Measurements from ENCODE around the gene ELMOD2.
A peak's percentile ranks its signal among the peaks of the same experiment; 100 is the strongest.
"Not testable (repeated sequence)": the region's sequence is repeated elsewhere in the genome, so short reads cannot be mapped to it uniquely, and the experiment has no call there.

ELMOD2 gene

DNA sequence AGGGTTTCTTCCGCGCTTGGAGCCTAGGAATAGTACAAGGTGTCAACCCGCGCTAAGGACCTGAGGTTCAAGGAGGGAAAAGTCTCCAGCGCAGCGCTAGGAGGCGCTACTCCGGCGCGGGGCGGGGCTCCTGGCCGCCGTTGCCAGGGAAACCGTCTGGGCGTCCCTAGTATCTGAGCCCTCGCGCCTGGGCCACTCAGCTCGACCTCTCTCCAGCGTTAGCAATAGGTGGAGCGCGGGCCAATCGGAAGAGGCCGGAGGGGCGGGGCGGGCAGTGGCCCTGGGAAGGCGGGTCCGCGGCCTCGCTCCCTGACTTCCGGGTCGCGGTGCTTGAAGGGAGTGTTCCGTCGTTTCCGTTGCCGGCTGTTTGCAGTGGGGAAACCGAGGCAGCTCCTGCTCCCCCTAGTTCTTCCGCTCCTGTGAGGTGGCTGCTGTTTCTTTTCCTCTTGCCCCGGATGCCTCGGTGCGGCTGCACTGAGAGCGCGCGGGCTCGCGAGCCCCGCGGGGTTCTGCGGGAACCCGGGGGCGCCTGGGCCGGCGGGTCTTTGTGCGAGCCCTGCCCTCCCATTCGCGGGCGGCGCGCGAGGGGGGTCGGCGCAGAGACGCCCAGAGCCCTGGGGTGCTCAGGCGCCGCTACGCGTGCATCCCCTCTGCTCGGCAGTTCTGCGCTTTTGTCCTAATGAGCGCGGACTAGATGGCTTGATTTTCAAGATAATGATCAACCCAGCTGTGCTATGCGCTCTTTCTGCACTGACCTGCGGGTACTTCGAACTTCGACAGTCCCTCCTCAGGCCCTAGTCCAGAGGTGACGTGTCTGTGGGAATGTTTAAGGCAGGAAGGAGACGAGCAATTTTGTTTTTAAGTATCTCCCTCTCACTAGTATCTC is at the start of gene ELMOD2:
Gene ELMOD2 (plus strand): TSS at position 312 of the 886 bp plus-strand sequence. CDS start 1,261 bp downstream, outside the sequence.
- Mint-ChIP-seq H3K36me3 (ENCODE audit: low read depth) (peaks cover 29% of the 10 kb centered on the region), H3K4me1 (ENCODE audit: low read depth) (peaks cover 20% of the 10 kb centered on the region), H3K27me3 (no peaks in the 10 kb centered on the region), H3K9me3 (no peaks in the 10 kb centered on the region), H3K4me3 (peak within 1 kb of the TSS; percentile 89), H3K27ac (peak within 1 kb of the TSS; percentile 92)
- DNase-seq, result peak; percentile 97

DNA sequence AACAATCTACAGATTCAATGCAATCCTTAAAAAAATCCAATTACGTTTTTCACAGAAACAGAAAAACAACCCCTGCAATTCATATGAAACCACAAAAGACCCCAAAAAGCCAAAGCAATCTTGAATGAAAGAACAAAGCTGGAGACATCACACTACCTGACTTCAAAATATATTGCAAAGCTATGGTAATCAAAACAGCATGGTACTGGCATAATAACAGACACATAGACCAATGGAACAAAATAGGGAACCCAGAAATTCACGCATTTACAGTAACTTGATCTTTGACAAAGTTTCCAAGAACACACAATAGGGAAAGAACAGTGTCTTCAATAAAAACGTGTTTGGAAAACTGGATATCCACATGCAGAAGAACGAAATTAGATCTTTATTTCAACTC is 40.5 kb upstream of the ELMOD2 start:
- peaks cover 10% of the 10 kb centered on the region for H3K9me3 Mint-ChIP-seq
- no peak overlapping the region for H3K27ac Mint-ChIP-seq
- DNase-seq, result no peak
- H3K27me3 Mint-ChIP-seq, result peaks cover 10% of the 10 kb centered on the region
- H3K4me3 Mint-ChIP-seq, result no peak overlapping the region
- no peaks in the 10 kb centered on the region for H3K4me1 Mint-ChIP-seq (ENCODE audit: low read depth)
- H3K36me3 Mint-ChIP-seq (ENCODE audit: low read depth), result no peaks in the 10 kb centered on the region

DNA sequence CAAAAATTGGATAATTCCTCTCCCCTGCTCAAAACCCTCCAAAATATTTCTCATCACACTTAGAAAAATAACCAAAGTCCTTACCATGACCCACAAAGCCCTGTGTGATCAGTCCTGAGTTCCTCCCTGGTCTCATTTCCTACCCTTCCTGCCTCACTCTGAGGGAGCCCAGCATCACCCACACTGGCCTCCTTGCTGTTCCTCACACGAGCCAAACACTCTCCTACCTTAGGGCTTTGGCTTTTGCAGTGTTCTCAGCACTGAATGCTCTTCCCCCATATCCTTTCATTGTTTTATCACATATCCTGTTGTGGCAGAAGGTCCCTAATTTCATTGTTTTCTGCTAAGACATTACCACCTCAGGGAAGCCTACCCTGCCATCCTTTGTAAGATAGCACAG is 38.0 kb upstream of the ELMOD2 start:
- no peaks in the 10 kb centered on the region for H3K36me3 Mint-ChIP-seq (ENCODE audit: low read depth)
- H3K27ac Mint-ChIP-seq, result no peak overlapping the region
- peaks cover 10% of the 10 kb centered on the region for H3K27me3 Mint-ChIP-seq
- no peak for DNase-seq
- H3K4me1 Mint-ChIP-seq (ENCODE audit: low read depth), result no peaks in the 10 kb centered on the region
- H3K4me3 Mint-ChIP-seq, result no peak overlapping the region
- H3K9me3 Mint-ChIP-seq, result peaks cover 10% of the 10 kb centered on the region

DNA sequence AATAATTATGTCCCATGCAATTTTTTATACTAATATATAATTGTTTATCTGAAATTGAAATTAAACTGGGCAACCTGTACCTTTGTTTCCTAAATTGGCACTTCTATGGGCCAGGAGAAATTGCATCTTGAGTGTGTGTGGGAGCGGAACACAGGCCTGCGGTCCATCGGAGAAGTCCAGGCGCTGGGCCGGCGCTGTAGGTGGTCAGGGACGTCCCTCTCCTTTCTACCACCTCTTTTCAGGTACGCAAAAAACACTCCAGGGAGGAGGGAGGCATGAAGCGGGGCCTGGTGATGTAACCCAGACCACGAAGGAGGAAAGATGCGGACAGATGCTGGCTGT is 26.6 kb upstream of the ELMOD2 start:
- H3K4me1 Mint-ChIP-seq (ENCODE audit: low read depth), result peaks cover 8% of the 10 kb centered on the region
- DNase-seq, result no peak
- peaks cover 67% of the 10 kb centered on the region for H3K27me3 Mint-ChIP-seq
- H3K27ac Mint-ChIP-seq, result no peak overlapping the region
- peak overlapping the region; percentile 30 for H3K4me3 Mint-ChIP-seq
- no peaks in the 10 kb centered on the region for H3K36me3 Mint-ChIP-seq (ENCODE audit: low read depth)
- H3K9me3 Mint-ChIP-seq, result no peaks in the 10 kb centered on the region

- H3K27ac Mint-ChIP-seq, result no peak within 1 kb of the TSS
- H3K4me1 Mint-ChIP-seq (ENCODE audit: low read depth), result peaks cover 8% of the 10 kb centered on the region
- no peaks in the 10 kb centered on the region for H3K9me3 Mint-ChIP-seq
- DNase-seq, result peak; percentile 33
- H3K27me3 Mint-ChIP-seq, result peaks cover 72% of the 10 kb centered on the region
- H3K4me3 Mint-ChIP-seq, result peak within 1 kb of the TSS; percentile 46
- no peaks in the 10 kb centered on the region for H3K36me3 Mint-ChIP-seq (ENCODE audit: low read depth)
Measured at GRCh38 chr4:140497747-140498636, 26.0 kb upstream of the ELMOD2 start, which contains the start of gene MGAT4D. MGAT4D (minus strand) TSS chr4:140498293; CDS start chr4:140498222, 71 bp downstream.

DNA sequence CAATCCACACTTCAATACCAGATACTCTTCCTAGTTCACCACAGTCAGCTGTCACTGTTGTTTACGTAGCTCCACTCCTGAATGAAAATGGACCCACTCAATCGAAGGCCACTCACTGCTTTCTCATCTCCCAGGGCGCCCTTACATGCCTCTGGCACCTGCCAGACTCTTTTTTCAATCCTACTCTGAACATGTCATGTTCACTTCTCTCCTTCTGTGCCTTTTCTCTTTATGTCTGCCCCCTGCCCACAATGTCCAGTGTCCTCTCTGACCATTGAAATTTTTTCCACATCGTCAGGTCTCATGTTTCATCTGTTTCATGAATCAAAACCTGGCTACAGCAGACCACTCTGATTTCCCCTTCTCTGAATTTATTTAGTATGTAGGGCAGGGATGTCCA is 24.6 kb upstream of the ELMOD2 start:
- Mint-ChIP-seq H3K36me3 (ENCODE audit: low read depth) (no peaks in the 10 kb centered on the region), H3K27ac (no peak overlapping the region), H3K4me1 (ENCODE audit: low read depth) (peaks cover 8% of the 10 kb centered on the region), H3K4me3 (no peak overlapping the region), H3K9me3 (no peaks in the 10 kb centered on the region), H3K27me3 (peaks cover 77% of the 10 kb centered on the region)
- DNase-seq, result no peak

DNA sequence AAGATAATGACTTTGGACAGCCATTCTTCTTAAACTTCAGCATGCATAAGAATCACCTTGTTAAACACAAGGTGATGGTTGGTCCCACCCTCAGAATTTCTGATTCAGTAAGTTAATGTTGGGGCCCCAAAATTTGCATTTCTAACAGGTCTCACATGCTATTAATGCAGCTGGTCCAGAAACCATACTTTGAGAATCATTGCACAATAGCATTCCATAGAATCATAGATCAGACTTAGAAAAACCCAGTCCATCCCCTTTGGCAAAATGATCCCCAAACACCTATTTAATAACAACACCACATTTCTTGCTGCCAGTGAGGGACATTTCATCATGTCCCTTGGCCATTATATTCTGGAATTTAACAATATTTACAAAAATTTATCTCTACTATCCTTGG is 19.7 kb upstream of the ELMOD2 start:
- H3K27me3 Mint-ChIP-seq, result peaks cover 83% of the 10 kb centered on the region
- no peaks in the 10 kb centered on the region for H3K36me3 Mint-ChIP-seq (ENCODE audit: low read depth)
- DNase-seq, result no peak

DNA sequence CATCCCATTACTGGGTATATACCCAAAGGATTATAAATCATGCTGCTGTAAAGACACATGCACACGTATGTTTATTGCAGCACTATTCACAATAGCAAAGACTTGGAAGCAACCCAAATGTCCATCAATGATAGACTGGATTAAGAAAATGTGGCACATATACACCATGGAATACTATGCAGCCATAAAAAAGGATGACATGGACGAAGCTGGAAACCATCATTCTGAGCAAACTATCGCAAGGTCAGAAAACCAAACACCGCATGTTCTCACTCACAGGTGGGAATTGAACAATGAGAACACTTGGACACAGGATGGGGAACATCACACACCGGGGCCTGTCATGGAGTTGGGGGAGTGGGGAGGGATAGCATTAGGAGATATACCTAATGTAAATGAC is 10.2 kb upstream of the ELMOD2 start:
- not testable (repeated sequence) for H3K4me1 Mint-ChIP-seq (ENCODE audit: low read depth); H3K4me3 Mint-ChIP-seq; DNase-seq; H3K9me3 Mint-ChIP-seq; H3K36me3 Mint-ChIP-seq (ENCODE audit: low read depth); H3K27ac Mint-ChIP-seq
- H3K27me3 Mint-ChIP-seq, result peaks cover 41% of the 10 kb centered on the region

More for the DNA sequence above, 19.7 kb upstream of the ELMOD2 start:
- H3K27ac Mint-ChIP-seq, result no peak overlapping the region
- H3K4me3 Mint-ChIP-seq, result no peak overlapping the region
- no peaks in the 10 kb centered on the region for H3K9me3 Mint-ChIP-seq
- H3K4me1 Mint-ChIP-seq (ENCODE audit: low read depth), result no peaks in the 10 kb centered on the region

GRCh38 chr4:140515423-140515822 is 8.5 kb upstream of the ELMOD2 start:
- no peaks in the 10 kb centered on the region for H3K4me1 Mint-ChIP-seq (ENCODE audit: low read depth)
- H3K4me3 Mint-ChIP-seq, result no peak overlapping the region
- no peaks in the 10 kb centered on the region for H3K9me3 Mint-ChIP-seq
- no peak for DNase-seq
- peaks cover 24% of the 10 kb centered on the region for H3K27me3 Mint-ChIP-seq
- H3K36me3 Mint-ChIP-seq (ENCODE audit: low read depth), result no peaks in the 10 kb centered on the region
- H3K27ac Mint-ChIP-seq, result no peak overlapping the region

- H3K36me3 Mint-ChIP-seq (ENCODE audit: low read depth), result peaks cover 25% of the 10 kb centered on the region
- H3K27ac Mint-ChIP-seq, result peak overlapping the region; percentile 67
- H3K27me3 Mint-ChIP-seq, result no peaks in the 10 kb centered on the region
- DNase-seq, result no peak
- peaks cover 20% of the 10 kb centered on the region for H3K4me1 Mint-ChIP-seq (ENCODE audit: low read depth)
- H3K9me3 Mint-ChIP-seq, result no peaks in the 10 kb centered on the region
- peak overlapping the region; percentile 89 for H3K4me3 Mint-ChIP-seq
Measured at GRCh38 chr4:140523370-140523856, 555 bp upstream of the ELMOD2 start.

DNA sequence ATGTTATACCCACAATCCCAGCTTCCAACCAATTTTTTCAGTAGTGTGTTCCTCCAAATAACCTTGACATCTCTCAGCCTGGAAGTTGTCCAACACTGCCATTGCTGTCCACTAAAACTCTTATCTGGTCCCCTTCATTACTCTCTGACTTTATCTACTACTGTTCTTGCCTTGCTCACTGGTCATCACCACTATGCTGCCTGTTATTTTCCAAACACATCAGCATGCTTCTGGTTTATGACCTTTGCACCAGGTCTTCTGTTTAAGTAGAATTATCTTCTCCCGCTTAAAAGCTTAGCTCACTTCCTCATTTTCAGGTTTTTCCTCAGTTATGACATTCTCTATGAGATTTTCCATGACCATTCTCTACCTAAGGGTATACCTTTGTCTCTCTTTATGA is 5.5 kb downstream of the ELMOD2 start:
- Mint-ChIP-seq H3K27me3 (no peaks in the 10 kb centered on the region), H3K4me3 (no peak overlapping the region), H3K4me1 (ENCODE audit: low read depth) (peaks cover 11% of the 10 kb centered on the region), H3K36me3 (ENCODE audit: low read depth) (peaks cover 53% of the 10 kb centered on the region), H3K27ac (no peak overlapping the region), H3K9me3 (no peaks in the 10 kb centered on the region)
- DNase-seq, result no peak

DNA sequence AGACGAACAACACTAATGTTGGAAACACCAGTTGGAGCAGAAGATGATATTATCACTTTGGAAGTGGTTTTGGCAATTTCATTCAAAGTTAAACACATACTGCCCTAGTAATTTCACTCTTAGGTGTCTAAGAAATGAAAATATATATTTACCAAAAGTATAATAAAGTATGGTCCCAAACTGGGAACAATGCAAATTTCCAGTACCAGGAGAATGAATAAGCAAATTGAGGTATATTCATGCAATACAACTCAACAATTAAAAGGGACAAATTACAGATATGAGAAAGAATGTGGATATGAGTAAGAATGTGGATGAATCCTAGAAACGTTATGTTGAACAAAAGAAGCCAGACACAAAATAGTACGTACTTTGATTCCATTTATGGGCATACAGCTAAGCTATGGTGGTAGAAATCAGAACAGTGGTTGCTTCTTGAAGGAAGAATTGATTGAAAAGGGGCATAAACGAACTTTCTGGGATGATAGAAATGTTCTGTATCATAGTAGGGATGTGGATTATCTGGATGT is 10.0 kb downstream of the ELMOD2 start:
- DNase-seq, result no peak
- no peaks in the 10 kb centered on the region for H3K4me1 Mint-ChIP-seq (ENCODE audit: low read depth)
- H3K27me3 Mint-ChIP-seq, result no peaks in the 10 kb centered on the region
- no peak overlapping the region for H3K27ac Mint-ChIP-seq
- no peak overlapping the region for H3K4me3 Mint-ChIP-seq
- no peaks in the 10 kb centered on the region for H3K9me3 Mint-ChIP-seq
- peaks cover 53% of the 10 kb centered on the region for H3K36me3 Mint-ChIP-seq (ENCODE audit: low read depth)

DNA sequence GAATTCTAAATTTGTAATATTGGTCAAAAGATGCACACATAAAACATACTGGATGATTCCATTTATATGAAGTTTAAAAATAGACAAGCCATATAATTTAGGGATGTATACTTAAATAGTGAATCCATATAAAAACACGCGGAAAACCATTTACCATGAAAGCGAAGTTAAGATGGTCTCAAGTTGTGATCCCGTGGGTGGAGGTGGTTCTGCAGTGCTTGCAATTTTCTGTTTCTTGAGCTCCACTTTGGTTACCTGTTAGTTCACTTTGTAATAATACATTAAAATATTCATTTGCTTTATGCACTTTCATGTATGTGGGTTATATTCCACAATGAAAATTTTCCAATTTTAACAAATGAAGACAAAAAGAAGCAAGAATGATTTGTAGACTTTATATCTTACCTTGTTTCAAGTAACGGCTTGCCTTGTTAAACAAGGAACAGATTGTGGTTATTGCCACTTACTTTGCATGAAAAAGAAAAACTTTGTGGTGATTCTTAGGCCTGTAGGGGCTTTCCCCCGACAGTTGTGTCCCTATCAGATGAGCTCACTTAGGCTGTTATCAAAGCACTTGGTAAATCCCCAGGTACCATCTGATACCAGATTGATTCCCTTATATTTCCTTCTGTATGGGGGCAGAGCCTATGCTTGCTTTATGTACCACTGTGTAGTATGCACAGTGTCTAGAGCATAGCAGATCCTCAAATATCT is 32.6 kb downstream of the ELMOD2 start:
- Mint-ChIP-seq H3K27me3 (peaks cover 34% of the 10 kb centered on the region), H3K9me3 (no peaks in the 10 kb centered on the region), H3K27ac (no peak overlapping the region), H3K4me1 (ENCODE audit: low read depth) (peaks cover 20% of the 10 kb centered on the region), H3K36me3 (ENCODE audit: low read depth) (peaks cover 14% of the 10 kb centered on the region), H3K4me3 (no peak overlapping the region)
- no peak for DNase-seq

- Mint-ChIP-seq H3K4me3 (no peak overlapping the region), H3K27me3 (peaks cover 40% of the 10 kb centered on the region), H3K36me3 (ENCODE audit: low read depth) (peaks cover 1% of the 10 kb centered on the region), H3K27ac (no peak overlapping the region), H3K9me3 (no peaks in the 10 kb centered on the region), H3K4me1 (ENCODE audit: low read depth) (peaks cover 20% of the 10 kb centered on the region)
- no peak for DNase-seq
Measured at GRCh38 chr4:140557831-140558435, 34.0 kb downstream of the ELMOD2 start.

Data from activated T-cell treated with anti-CD3 and anti-CD28 coated beads, Interleukin-2, amount 50 U/mL, for 24 hours (primary cell).